Stimulated activated naive B cell treated with anti-CD40 and anti-IgM and Interleukin-4, amounts not matched to agents 10 μg/mL and 1 μg/mL and 100 μg/mL, for 72 hours (primary cell): ENCODE results near the gene PSMC3.

Experiments
- ATAC-seq, 2 donors: fragments of 150-1000 bp; cut with Tn5 transposase; replicated peaks; 2 replicates each; pipeline ENCODE4 v1.10.0; 2021; ENCODE audit warnings: moderate library complexity in 1 of 2
- DNase-seq: peaks from one replicate; pipeline ENCODE4 v3.0.0; 2021
- H3K27ac Mint-ChIP-seq: one replicate; pipeline ENCODE4 v1.8.0; 2022; ENCODE audit warnings: mild to moderate bottlenecking, mixed read lengths
- H3K27me3 Mint-ChIP-seq, 2 donors: one replicate each; pipeline ENCODE4 v1.8.0; 2022; ENCODE audit warnings: mixed read lengths in 2 of 2
- H3K36me3 Mint-ChIP-seq, 2 donors: one replicate each; pipeline ENCODE4 v1.8.0; 2022; ENCODE audit warnings: mixed read lengths in 2 of 2, mild to moderate bottlenecking in 1 of 2
- H3K4me1 Mint-ChIP-seq, 2 donors: one replicate each; pipeline ENCODE4 v1.8.0; 2022; ENCODE audit warnings: mixed read lengths in 2 of 2, mild to moderate bottlenecking in 1 of 2
- H3K4me3 Mint-ChIP-seq, 2 donors: one replicate each; pipeline ENCODE4 v1.8.0; 2022; ENCODE audit warnings: mild to moderate bottlenecking in 2 of 2, mixed read lengths in 2 of 2, moderate library complexity in 1 of 2
- H3K9me3 Mint-ChIP-seq, 2 donors: one replicate each; pipeline ENCODE4 v1.8.0; 2022; ENCODE audit warnings: mixed read lengths in 2 of 2, mild to moderate bottlenecking in 1 of 2

PSMC3 gene

GRCh38 chr11:47389577-47390421 lies 36.4 kb downstream of the PSMC3 start:
- DNase-seq (no peak), ATAC-seq (no peak)
- H3K4me1 Mint-ChIP-seq: peaks cover 38 to 67% of the 10 kb centered on the region in 2 donors
- H3K4me3 Mint-ChIP-seq: no peak overlapping the region
- no peaks in the 10 kb centered on the region for H3K27me3 Mint-ChIP-seq
- H3K9me3 Mint-ChIP-seq: no peaks in the 10 kb centered on the region
- H3K36me3 Mint-ChIP-seq: no peaks in the 10 kb centered on the region
- H3K27ac Mint-ChIP-seq: peak overlapping the region; percentile 88

- Mint-ChIP-seq H3K4me3 (no peak overlapping the region), H3K4me1 (peaks cover 34 to 59% of the 10 kb centered on the region in 2 donors), H3K27ac (peak overlapping the region; percentile 82), H3K9me3 (no peaks in the 10 kb centered on the region), H3K36me3 (no peaks in the 10 kb centered on the region), H3K27me3 (no peaks in the 10 kb centered on the region)
- ATAC-seq (no peak), DNase-seq (no peak)
Measured at GRCh38 chr11:47388697-47389576, 37.3 kb downstream of the PSMC3 start.

GRCh38 chr11:47387944-47388696 lies 38.1 kb downstream of the PSMC3 start:
- H3K4me3 Mint-ChIP-seq: no peak overlapping the region
- peak overlapping the region; percentile 51 for H3K27ac Mint-ChIP-seq
- H3K36me3 Mint-ChIP-seq: no peaks in the 10 kb centered on the region
- no peaks in the 10 kb centered on the region for H3K27me3 Mint-ChIP-seq
- ATAC-seq (peak; percentile 26 to 32), DNase-seq (no peak)
- no peaks in the 10 kb centered on the region for H3K9me3 Mint-ChIP-seq
- peaks cover 31 to 50% of the 10 kb centered on the region in 2 donors for H3K4me1 Mint-ChIP-seq

GRCh38 chr11:47384498-47384897 lies 41.7 kb downstream of the PSMC3 start:
- H3K27ac Mint-ChIP-seq: no peak overlapping the region
- DNase-seq: no peak
- no peak for ATAC-seq
- no peaks in the 10 kb centered on the region for H3K9me3 Mint-ChIP-seq
- H3K27me3 Mint-ChIP-seq: no peaks in the 10 kb centered on the region
- H3K4me1 Mint-ChIP-seq: peaks cover 12 to 23% of the 10 kb centered on the region in 2 donors
- H3K36me3 Mint-ChIP-seq: no peaks in the 10 kb centered on the region
- H3K4me3 Mint-ChIP-seq: no peak overlapping the region

GRCh38 chr11:47383071-47383470 lies 43.2 kb downstream of the PSMC3 start:
- no peak overlapping the region for H3K27ac Mint-ChIP-seq
- DNase-seq: no peak

GRCh38 chr11:47380078-47380477 lies 46.2 kb downstream of the PSMC3 start:
- no peak overlapping the region for H3K27ac Mint-ChIP-seq
- no peaks in the 10 kb centered on the region for H3K9me3 Mint-ChIP-seq
- H3K36me3 Mint-ChIP-seq: peaks cover 16 to 24% of the 10 kb centered on the region in 2 donors
- ATAC-seq (no peak), DNase-seq (no peak)
- H3K4me1 Mint-ChIP-seq: peaks cover 16 to 26% of the 10 kb centered on the region in 2 donors
- H3K27me3 Mint-ChIP-seq: no peaks in the 10 kb centered on the region
- no peak overlapping the region for H3K4me3 Mint-ChIP-seq

More at GRCh38 chr11:47383071-47383470, 43.2 kb downstream of the PSMC3 start:
- H3K4me3 Mint-ChIP-seq: no peak overlapping the region
- peaks cover under 1 to 2% of the 10 kb centered on the region in 2 donors for H3K36me3 Mint-ChIP-seq
- peaks cover 8 to 9% of the 10 kb centered on the region in 2 donors for H3K4me1 Mint-ChIP-seq
- no peak for ATAC-seq
- no peaks in the 10 kb centered on the region for H3K27me3 Mint-ChIP-seq
- H3K9me3 Mint-ChIP-seq: no peaks in the 10 kb centered on the region

GRCh38 chr11:47379317-47379716 lies 46.9 kb downstream of the PSMC3 start:
- H3K27me3 Mint-ChIP-seq: no peaks in the 10 kb centered on the region
- ATAC-seq: no peak

GRCh38 chr11:47378836-47379170 lies 47.4 kb downstream of the PSMC3 start:
- DNase-seq (no peak), ATAC-seq (peak; percentile 4 to 6)
- H3K27me3 Mint-ChIP-seq: no peaks in the 10 kb centered on the region
- H3K27ac Mint-ChIP-seq: no peak overlapping the region
- H3K4me1 Mint-ChIP-seq: peaks cover 27 to 39% of the 10 kb centered on the region in 2 donors
- peaks cover 23 to 31% of the 10 kb centered on the region in 2 donors for H3K36me3 Mint-ChIP-seq
- no peaks in the 10 kb centered on the region for H3K9me3 Mint-ChIP-seq
- H3K4me3 Mint-ChIP-seq: no peak overlapping the region

More at GRCh38 chr11:47379317-47379716, 46.9 kb downstream of the PSMC3 start:
- Mint-ChIP-seq H3K36me3 (peaks cover 23 to 31% of the 10 kb centered on the region in 2 donors), H3K27ac (no peak overlapping the region), H3K4me1 (peaks cover 24 to 34% of the 10 kb centered on the region in 2 donors), H3K4me3 (no peak overlapping the region), H3K9me3 (no peaks in the 10 kb centered on the region)
- DNase-seq: no peak

GRCh38 chr11:47378010-47378835 lies 48.0 kb downstream of the PSMC3 start, which contains the start of gene SPI1:
SPI1 (minus strand) TSS chr11:47378547; CDS start chr11:47378353, 194 bp downstream.
- no peak within 1 kb of the TSS for H3K27ac Mint-ChIP-seq

GRCh38 chr11:47377571-47378009 lies 48.6 kb downstream of the PSMC3 start:
- peaks cover 30 to 48% of the 10 kb centered on the region in 2 donors for H3K4me1 Mint-ChIP-seq
- no peak overlapping the region for H3K4me3 Mint-ChIP-seq
- ATAC-seq: peak; percentile 27 to 38
- no peaks in the 10 kb centered on the region for H3K27me3 Mint-ChIP-seq
- H3K9me3 Mint-ChIP-seq: no peaks in the 10 kb centered on the region
- H3K27ac Mint-ChIP-seq: no peak overlapping the region
- no peak for DNase-seq
- H3K36me3 Mint-ChIP-seq: peaks cover 26 to 36% of the 10 kb centered on the region in 2 donors

More at GRCh38 chr11:47378010-47378835, 48.0 kb downstream of the PSMC3 start, which contains the start of gene SPI1:
- Mint-ChIP-seq H3K27me3 (no peaks in the 10 kb centered on the region), H3K4me1 (peaks cover 28 to 43% of the 10 kb centered on the region in 2 donors), H3K36me3 (peaks cover 23 to 31% of the 10 kb centered on the region in 2 donors), H3K9me3 (no peaks in the 10 kb centered on the region), H3K4me3 (no peak within 1 kb of the TSS)
- ATAC-seq: peak; percentile 82 to 85
- DNase-seq: peak; percentile 77

GRCh38 chr11:47376525-47377371 lies 49.5 kb downstream of the PSMC3 start:
- peaks cover 35 to 44% of the 10 kb centered on the region in 2 donors for H3K36me3 Mint-ChIP-seq
- H3K9me3 Mint-ChIP-seq: no peaks in the 10 kb centered on the region
- DNase-seq: no peak
- ATAC-seq: peak; percentile 45 to 50
- peaks cover 34 to 51% of the 10 kb centered on the region in 2 donors for H3K4me1 Mint-ChIP-seq
- no peak overlapping the region for H3K27ac Mint-ChIP-seq
- no peak overlapping the region for H3K4me3 Mint-ChIP-seq
- no peaks in the 10 kb centered on the region for H3K27me3 Mint-ChIP-seq

GRCh38 chr11:47376107-47376524 lies 50.1 kb downstream of the PSMC3 start:
- Mint-ChIP-seq H3K4me3 (no peak overlapping the region), H3K27ac (no peak overlapping the region), H3K27me3 (no peaks in the 10 kb centered on the region), H3K36me3 (peaks cover 37 to 47% of the 10 kb centered on the region in 2 donors), H3K4me1 (peaks cover 35 to 57% of the 10 kb centered on the region in 2 donors), H3K9me3 (no peaks in the 10 kb centered on the region)
- no peak for ATAC-seq
- no peak for DNase-seq
